ENCODE results near the gene ARHGAP28. TPM values are rescaled to one million over a fixed set of nuclear protein-coding genes. Genes with fewer than 3 reads are reported as not detected.
"Not testable (repeated sequence)": the region's sequence is repeated elsewhere in the genome, so short reads cannot be mapped to it uniquely, and the experiment has no call there.

Gene ARHGAP28
- total and polyA plus RNA-seq, 4 donors = 9.3 to 42.6 (median 18.6) TPM

- H3K4me1 ChIP-seq (ENCODE audit: control insufficient read depth, insufficient read depth, low read length); H3K9me3 ChIP-seq (ENCODE audit: control insufficient read depth, insufficient read depth, low read length); H3K27me3 ChIP-seq (ENCODE audit: control insufficient read depth, insufficient read depth, low read length); H3K27ac ChIP-seq (ENCODE audit: low read depth, low read length); H3K36me3 ChIP-seq (ENCODE audit: control insufficient read depth, insufficient read depth, low read length); DNase-seq (ENCODE audit: low read depth in 4 of 6, low spot score in 6 of 6); H3K4me3 ChIP-seq (ENCODE audit: low read depth, low read length): not testable (repeated sequence)
- 60% methylated on average over 1 of the region's 29 CpGs for WGBS (ENCODE audit: insufficient coverage)
These were observed 97.6 kb downstream of the ARHGAP28 start for GRCh38 chr18:6827161-6827560.

GRCh38 chr18:6827566-6827965 lies 98.0 kb downstream of the ARHGAP28 start:
- not testable (repeated sequence) for H3K27me3 ChIP-seq (ENCODE audit: control insufficient read depth, insufficient read depth, low read length); H3K9me3 ChIP-seq (ENCODE audit: control insufficient read depth, insufficient read depth, low read length); DNase-seq (ENCODE audit: low read depth in 4 of 6, low spot score in 6 of 6); H3K27ac ChIP-seq (ENCODE audit: low read depth, low read length); H3K4me1 ChIP-seq (ENCODE audit: control insufficient read depth, insufficient read depth, low read length); H3K36me3 ChIP-seq (ENCODE audit: control insufficient read depth, insufficient read depth, low read length); H3K4me3 ChIP-seq (ENCODE audit: low read depth, low read length)
- WGBS (ENCODE audit: insufficient coverage) = 100% methylated on average over 2 of the region's 30 CpGs

DNA sequence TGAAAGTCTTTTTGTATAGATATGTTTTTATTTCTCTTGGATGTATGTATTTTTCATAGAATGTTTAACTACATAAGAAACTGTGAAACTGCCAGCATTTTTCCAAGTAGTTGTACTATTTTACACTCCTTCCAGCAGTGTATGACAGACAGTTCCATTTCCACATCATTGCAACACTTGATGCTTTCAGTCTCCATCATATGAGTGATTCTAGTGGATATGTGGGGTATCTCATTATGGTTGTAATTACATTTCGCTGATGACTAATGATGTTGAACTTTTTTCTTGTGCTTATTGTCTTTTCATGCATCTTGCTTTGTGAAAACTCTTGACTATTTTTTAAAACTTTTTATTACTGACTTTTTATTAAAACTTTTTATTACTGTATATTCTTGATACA lies 101.4 kb downstream of the ARHGAP28 start:
- whole genome bisulfite sequencing (ENCODE audit: insufficient coverage) = no CpG with 5 or more reads among the region's 1 CpG
- no peaks in the 10 kb centered on the region for H3K36me3 ChIP-seq (ENCODE audit: control insufficient read depth, insufficient read depth, low read length)
- no peaks in the 10 kb centered on the region for H3K4me1 ChIP-seq (ENCODE audit: control insufficient read depth, insufficient read depth, low read length)
- no peak overlapping the region for H3K27ac ChIP-seq (ENCODE audit: low read depth, low read length)
- H3K27me3 ChIP-seq (ENCODE audit: control insufficient read depth, insufficient read depth, low read length) = no peaks in the 10 kb centered on the region
- H3K9me3 ChIP-seq (ENCODE audit: control insufficient read depth, insufficient read depth, low read length) = no peaks in the 10 kb centered on the region
- H3K4me3 ChIP-seq (ENCODE audit: low read depth, low read length) = no peak overlapping the region
- no peak for DNase-seq (ENCODE audit: low read depth in 4 of 6, low spot score in 6 of 6)

GRCh38 chr18:6835345-6835744 lies 105.8 kb downstream of the ARHGAP28 start:
- no peaks in the 10 kb centered on the region for H3K36me3 ChIP-seq (ENCODE audit: control insufficient read depth, insufficient read depth, low read length)
- H3K9me3 ChIP-seq (ENCODE audit: control insufficient read depth, insufficient read depth, low read length) = no peaks in the 10 kb centered on the region
- no peaks in the 10 kb centered on the region for H3K27me3 ChIP-seq (ENCODE audit: control insufficient read depth, insufficient read depth, low read length)
- no CpG with 5 or more reads among the region's 1 CpG for whole genome bisulfite sequencing (ENCODE audit: insufficient coverage)
- no peaks in the 10 kb centered on the region for H3K4me1 ChIP-seq (ENCODE audit: control insufficient read depth, insufficient read depth, low read length)
- H3K27ac ChIP-seq (ENCODE audit: low read depth, low read length) = no peak overlapping the region
- DNase-seq (ENCODE audit: low read depth in 4 of 6, low spot score in 6 of 6) = no peak
- no peak overlapping the region for H3K4me3 ChIP-seq (ENCODE audit: low read depth, low read length)

- 100% methylated on average over 1 of the region's 1 CpG for WGBS (ENCODE audit: insufficient coverage)
- Histone ChIP-seq H3K27me3 (ENCODE audit: control insufficient read depth, insufficient read depth, low read length) (no peaks in the 10 kb centered on the region), H3K4me1 (ENCODE audit: control insufficient read depth, insufficient read depth, low read length) (no peaks in the 10 kb centered on the region), H3K27ac (ENCODE audit: low read depth, low read length) (no peak overlapping the region), H3K9me3 (ENCODE audit: control insufficient read depth, insufficient read depth, low read length) (no peaks in the 10 kb centered on the region), H3K4me3 (ENCODE audit: low read depth, low read length) (no peak overlapping the region), H3K36me3 (ENCODE audit: control insufficient read depth, insufficient read depth, low read length) (no peaks in the 10 kb centered on the region)
- DNase-seq (ENCODE audit: low read depth in 4 of 6, low spot score in 6 of 6) = no peak
These were observed 106.8 kb downstream of the ARHGAP28 start for GRCh38 chr18:6836331-6836730.

DNA sequence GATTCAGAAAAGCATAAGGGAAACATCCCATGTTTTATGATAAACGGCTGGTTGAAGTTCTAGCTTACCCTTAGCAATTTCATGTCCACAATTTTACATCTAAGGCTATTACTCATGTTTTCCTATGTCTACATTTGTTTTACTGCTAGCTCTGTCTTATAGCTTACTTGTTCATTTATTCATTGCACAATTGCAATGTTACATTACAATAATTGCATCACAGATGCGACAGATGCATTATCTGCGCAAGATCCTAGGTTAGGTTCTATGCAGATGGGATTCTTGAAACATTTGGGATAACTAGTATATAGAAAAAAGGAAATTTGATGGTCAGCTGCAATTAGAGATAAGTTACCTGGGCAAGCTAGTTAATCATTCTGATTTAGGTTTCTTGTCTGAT lies 108.4 kb downstream of the ARHGAP28 start:
- DNase-seq (ENCODE audit: low read depth in 4 of 6, low spot score in 6 of 6) = no peak
- Histone ChIP-seq H3K27me3 (ENCODE audit: control insufficient read depth, insufficient read depth, low read length) (no peaks in the 10 kb centered on the region), H3K4me1 (ENCODE audit: control insufficient read depth, insufficient read depth, low read length) (no peaks in the 10 kb centered on the region), H3K36me3 (ENCODE audit: control insufficient read depth, insufficient read depth, low read length) (no peaks in the 10 kb centered on the region), H3K9me3 (ENCODE audit: control insufficient read depth, insufficient read depth, low read length) (no peaks in the 10 kb centered on the region), H3K4me3 (ENCODE audit: low read depth, low read length) (no peak overlapping the region), H3K27ac (ENCODE audit: low read depth, low read length) (no peak overlapping the region)
- WGBS (ENCODE audit: insufficient coverage) = no CpG with 5 or more reads among the region's 3 CpGs

DNA sequence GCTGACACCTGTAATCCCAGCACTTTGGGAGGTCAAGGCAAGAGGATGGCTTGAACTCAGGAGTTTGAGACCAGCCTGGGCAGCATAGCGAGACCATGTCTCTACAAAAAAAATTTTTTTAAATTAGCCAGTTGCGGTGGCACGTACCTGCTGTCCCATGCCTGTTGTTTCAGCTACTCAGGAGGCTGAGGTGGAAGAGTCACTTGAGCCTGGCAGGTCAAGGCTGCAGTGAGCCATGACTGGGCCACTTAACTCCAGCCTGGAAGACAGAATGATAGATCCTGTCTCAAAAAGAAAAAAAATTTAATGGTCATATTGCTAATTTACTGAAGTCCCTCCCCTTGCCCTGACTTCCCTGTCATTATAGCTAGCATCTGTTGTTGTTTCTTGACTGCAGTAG lies 112.6 kb downstream of the ARHGAP28 start:
- Histone ChIP-seq H3K36me3 (ENCODE audit: control insufficient read depth, insufficient read depth, low read length) (no peaks in the 10 kb centered on the region), H3K27ac (ENCODE audit: low read depth, low read length) (no peak overlapping the region), H3K27me3 (ENCODE audit: control insufficient read depth, insufficient read depth, low read length) (no peaks in the 10 kb centered on the region), H3K4me3 (ENCODE audit: low read depth, low read length) (no peak overlapping the region), H3K9me3 (ENCODE audit: control insufficient read depth, insufficient read depth, low read length) (no peaks in the 10 kb centered on the region), H3K4me1 (ENCODE audit: control insufficient read depth, insufficient read depth, low read length) (no peaks in the 10 kb centered on the region)
- no peak for DNase-seq (ENCODE audit: low read depth in 4 of 6, low spot score in 6 of 6)
- WGBS (ENCODE audit: insufficient coverage) = 92% methylated on average over 3 of the region's 3 CpGs

DNA sequence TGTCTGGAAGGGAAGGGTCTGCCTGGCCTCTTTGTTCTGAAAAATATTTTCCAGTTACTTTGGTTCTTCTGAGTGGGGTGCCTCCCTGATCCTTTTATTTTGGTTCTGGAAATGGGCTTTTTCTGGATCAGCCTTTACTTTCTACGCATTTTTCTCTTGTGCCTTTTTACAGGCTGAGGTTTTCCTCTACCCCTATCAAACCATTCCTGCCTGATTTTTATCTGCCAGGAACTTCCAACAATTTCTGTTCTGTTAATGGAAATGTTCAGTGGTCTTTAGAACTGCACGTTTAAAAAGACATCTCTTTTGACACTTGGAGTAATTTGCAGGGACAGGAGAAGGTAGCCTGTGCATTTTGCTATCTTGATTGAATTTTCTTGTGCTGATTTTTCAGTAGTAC lies 113.8 kb downstream of the ARHGAP28 start:
- WGBS (ENCODE audit: insufficient coverage) = no CpG with 5 or more reads among the region's 2 CpGs
- no peaks in the 10 kb centered on the region for H3K4me1 ChIP-seq (ENCODE audit: control insufficient read depth, insufficient read depth, low read length)
- no peak overlapping the region for H3K27ac ChIP-seq (ENCODE audit: low read depth, low read length)

GRCh38 chr18:6845521-6845920 lies 116.0 kb downstream of the ARHGAP28 start:
- H3K36me3 ChIP-seq (ENCODE audit: control insufficient read depth, insufficient read depth, low read length); H3K4me1 ChIP-seq (ENCODE audit: control insufficient read depth, insufficient read depth, low read length); H3K27me3 ChIP-seq (ENCODE audit: control insufficient read depth, insufficient read depth, low read length); H3K4me3 ChIP-seq (ENCODE audit: low read depth, low read length); DNase-seq (ENCODE audit: low read depth in 4 of 6, low spot score in 6 of 6); H3K27ac ChIP-seq (ENCODE audit: low read depth, low read length); H3K9me3 ChIP-seq (ENCODE audit: control insufficient read depth, insufficient read depth, low read length): not testable (repeated sequence)
- WGBS (ENCODE audit: insufficient coverage) = no CpG with 5 or more reads among the region's 1 CpG

More for the DNA sequence above, 113.8 kb downstream of the ARHGAP28 start:
- H3K9me3 ChIP-seq (ENCODE audit: control insufficient read depth, insufficient read depth, low read length) = no peaks in the 10 kb centered on the region
- no peaks in the 10 kb centered on the region for H3K36me3 ChIP-seq (ENCODE audit: control insufficient read depth, insufficient read depth, low read length)
- DNase-seq (ENCODE audit: low read depth in 4 of 6, low spot score in 6 of 6) = no peak
- H3K4me3 ChIP-seq (ENCODE audit: low read depth, low read length) = no peak overlapping the region
- no peaks in the 10 kb centered on the region for H3K27me3 ChIP-seq (ENCODE audit: control insufficient read depth, insufficient read depth, low read length)

DNA sequence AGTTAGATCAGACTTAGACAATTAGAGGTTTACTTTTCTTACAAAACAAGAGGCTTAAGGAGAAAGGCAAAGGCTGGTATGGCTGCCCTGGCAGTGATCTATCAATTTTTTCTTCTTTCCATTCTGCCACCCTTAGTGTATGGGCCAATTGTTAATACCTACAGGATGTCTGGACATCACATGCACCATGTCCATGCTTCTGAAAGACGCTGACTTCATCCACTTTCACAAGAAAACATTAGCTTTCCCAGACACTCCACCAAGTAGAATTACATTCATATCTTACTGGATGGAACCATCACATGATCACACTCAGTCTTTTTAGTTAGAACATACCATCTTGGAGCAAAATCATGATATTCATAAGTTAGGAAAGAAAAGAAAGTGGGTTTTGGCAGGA lies 120.9 kb downstream of the ARHGAP28 start:
- Histone ChIP-seq H3K4me3 (ENCODE audit: low read depth, low read length) (no peak overlapping the region), H3K36me3 (ENCODE audit: control insufficient read depth, insufficient read depth, low read length) (peaks cover 8% of the 10 kb centered on the region), H3K9me3 (ENCODE audit: control insufficient read depth, insufficient read depth, low read length) (peaks cover 5% of the 10 kb centered on the region), H3K27me3 (ENCODE audit: control insufficient read depth, insufficient read depth, low read length) (no peaks in the 10 kb centered on the region), H3K27ac (ENCODE audit: low read depth, low read length) (no peak overlapping the region), H3K4me1 (ENCODE audit: control insufficient read depth, insufficient read depth, low read length) (no peaks in the 10 kb centered on the region)
- WGBS (ENCODE audit: insufficient coverage) = no CpG with 5 or more reads among the region's 1 CpG
- no peak for DNase-seq (ENCODE audit: low read depth in 4 of 6, low spot score in 6 of 6)

All from spinal cord (tissue), 10 donors.